ENCODE data around the gene MCRIP1.

DNA sequence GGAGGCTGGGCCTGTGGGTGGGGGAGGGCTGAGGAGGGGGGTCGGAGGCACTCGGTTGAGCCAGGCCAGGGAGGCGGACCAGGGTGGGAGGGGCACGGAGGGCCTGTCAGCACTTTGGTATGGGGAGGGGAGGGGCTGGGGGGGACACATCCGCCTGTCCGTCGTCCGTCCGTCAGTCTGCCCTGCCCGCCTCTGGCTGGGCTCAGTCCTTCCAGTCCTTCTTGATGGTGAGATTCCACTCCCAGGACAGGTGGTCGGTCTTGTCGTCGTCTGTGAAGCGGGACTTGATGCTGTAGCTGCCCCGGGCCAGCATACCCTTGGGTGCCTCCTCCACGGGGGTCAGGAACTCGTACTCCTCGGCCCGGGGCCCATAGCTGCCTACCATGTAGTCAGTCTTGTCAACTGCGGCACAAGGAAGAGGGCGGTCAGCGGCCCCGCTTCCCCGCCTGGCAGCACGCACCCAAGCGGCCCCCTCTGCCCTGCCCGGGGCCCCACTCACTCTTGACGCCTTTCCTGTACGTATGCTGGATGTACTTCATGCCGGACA is 35.7 kb upstream of the MCRIP1 start:
- TF ChIP-seq SIN3A (IDR thresholded peaks at IDR 0.05; ENCODE audit: borderline replicate concordance in 2 of 2, control insufficient read depth in 1 of 2, low read depth in 2 of 2, low read length in 2 of 2): no peak
- TF ChIP-seq GTF2A2 (tag; IDR thresholded peaks at IDR 0.05): no peak
- TF ChIP-seq ZNF274 (IDR thresholded peaks at IDR 0.05; ENCODE audit: borderline replicate concordance, low read depth, low read length): no peak
- no peak for TF ChIP-seq CHD4 (IDR thresholded peaks at IDR 0.05; ENCODE audit: insufficient read depth, insufficient replicate concordance, low read depth, low read length, poor library complexity, severe bottlenecking)
- TF ChIP-seq CTCF (IDR thresholded peaks at IDR 0.05 in 2 of 3, conservative IDR thresholded peaks at IDR 0.05 in 1 of 3; ENCODE audit: insufficient read depth in 2 of 3, low read depth in 1 of 3, low read length in 3 of 3): no peak
- no peak for TF ChIP-seq DIDO1 (tag; IDR thresholded peaks at IDR 0.05; ENCODE audit: low read depth)
- no peak for TF ChIP-seq IRF2 (CRISPR knock-in tag; IDR thresholded peaks at IDR 0.05)
- TF ChIP-seq POLR2A (conservative IDR thresholded peaks at IDR 0.05): no peak
- TF ChIP-seq GATAD2A (IDR thresholded peaks at IDR 0.05): no peak
- TF ChIP-seq PRDM10 (IDR thresholded peaks at IDR 0.05; ENCODE audit: partially characterized antibody): no peak

Measured in K562 (cell line).